Measurements from ENCODE around the gene ANKRD66.

DNA sequence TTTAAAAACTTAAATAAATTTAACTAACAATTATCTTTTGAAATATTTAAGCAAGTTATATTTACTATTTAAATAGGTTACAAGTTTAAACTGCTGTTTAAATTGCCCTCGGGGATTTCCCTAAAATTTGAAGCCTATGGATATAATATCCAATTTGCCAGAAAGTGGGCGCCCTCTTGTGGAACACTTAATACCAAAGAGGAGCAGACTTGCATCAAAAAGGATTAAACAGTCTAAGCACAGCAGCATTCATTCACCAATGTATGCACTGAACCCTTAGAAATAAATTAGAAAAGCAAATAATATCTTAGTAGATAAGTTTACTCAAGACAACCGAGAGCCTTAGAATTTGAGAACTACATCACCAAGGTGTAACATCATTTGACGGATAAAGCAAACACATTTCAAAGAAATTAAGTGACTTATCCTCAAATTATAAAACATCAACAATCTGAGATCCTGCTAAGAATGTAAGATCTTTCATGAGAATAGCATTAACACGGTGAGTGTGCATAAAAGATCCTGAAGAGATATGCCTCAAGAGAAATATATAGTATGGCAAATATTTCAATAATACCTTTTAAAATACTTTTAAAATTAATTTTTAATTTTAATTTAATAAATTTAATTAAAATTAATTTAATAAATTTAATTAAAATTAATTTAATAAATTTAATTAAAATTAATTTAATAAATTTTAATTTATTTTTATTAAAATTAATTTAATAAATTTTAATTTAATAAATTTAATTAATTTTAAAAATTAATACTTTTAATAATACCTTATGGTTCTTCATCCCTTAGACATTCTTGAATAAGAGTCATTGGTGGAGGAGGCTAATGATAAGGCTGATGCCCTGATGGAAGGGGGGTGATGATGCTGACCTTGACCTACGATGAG lies 35.0 kb downstream of the ANKRD66 start:
- TF ChIP-seq, protein P1, sequence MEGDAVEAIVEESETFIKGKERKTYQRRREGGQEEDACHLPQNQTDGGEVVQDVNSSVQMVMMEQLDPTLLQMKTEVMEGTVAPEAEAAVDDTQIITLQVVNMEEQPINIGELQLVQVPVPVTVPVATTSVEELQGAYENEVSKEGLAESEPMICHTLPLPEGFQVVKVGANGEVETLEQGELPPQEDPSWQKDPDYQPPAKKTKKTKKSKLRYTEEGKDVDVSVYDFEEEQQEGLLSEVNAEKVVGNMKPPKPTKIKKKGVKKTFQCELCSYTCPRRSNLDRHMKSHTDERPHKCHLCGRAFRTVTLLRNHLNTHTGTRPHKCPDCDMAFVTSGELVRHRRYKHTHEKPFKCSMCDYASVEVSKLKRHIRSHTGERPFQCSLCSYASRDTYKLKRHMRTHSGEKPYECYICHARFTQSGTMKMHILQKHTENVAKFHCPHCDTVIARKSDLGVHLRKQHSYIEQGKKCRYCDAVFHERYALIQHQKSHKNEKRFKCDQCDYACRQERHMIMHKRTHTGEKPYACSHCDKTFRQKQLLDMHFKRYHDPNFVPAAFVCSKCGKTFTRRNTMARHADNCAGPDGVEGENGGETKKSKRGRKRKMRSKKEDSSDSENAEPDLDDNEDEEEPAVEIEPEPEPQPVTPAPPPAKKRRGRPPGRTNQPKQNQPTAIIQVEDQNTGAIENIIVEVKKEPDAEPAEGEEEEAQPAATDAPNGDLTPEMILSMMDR (IDR thresholded peaks at IDR 0.05), result peak in 4 of 7 experiments; percentile 32 to 63 (median 42)
- TF ChIP-seq POLR2AphosphoS5 (IDR thresholded peaks at IDR 0.05) (no peak), EP300 (IDR thresholded peaks at IDR 0.05) (no peak)

All from stomach (tissue), 4 donors.